A673 (cell line): ENCODE results near the gene WASF2. TPM values are rescaled to one million over a fixed set of nuclear protein-coding genes. Genes with fewer than 3 reads are reported as not detected.

Source experiments
- BruUV-seq: library from RNA; stranded (reverse); fragments of 400-500 nt; replicated peaks from 2 replicates; lab custom pipeline; 2021; lab: Mats Ljungman, UMichigan
- CTCF ChIA-PET: fragments of 300-600 bp; sonication (Branson Sonifier 250); formaldehyde crosslinking; loops from one replicate; lab custom pipeline; 2022; ENCODE audit warnings: antibody characterized with exemption; lab: Charles Lee
- POLR2A ChIA-PET: fragments of 300-600 bp; sonication (Branson Sonifier 250); formaldehyde crosslinking; loops from one replicate; lab custom pipeline; 2022; ENCODE audit warnings: antibody characterized with exemption; ENCODE audit not compliant: low non-redundant PET; lab: Charles Lee
- DNase-seq: peaks from one replicate; pipeline ENCODE4 v3.0.0-alpha.2; 2015; ENCODE audit warnings: low spot score
- H3K27ac ChIP-seq: fragments of 200-600 bp; sonication (generic); 2 replicates; pipeline ENCODE4 v1.5.1; 2016; ENCODE audit warnings: mixed run types, low read depth, mild to moderate bottlenecking, mixed read lengths, antibody characterized with exemption, low read length; ENCODE audit not compliant: poor library complexity, severe bottlenecking
- H3K27me3 ChIP-seq: fragments of 200-600 bp; sonication (generic); replicated peaks from 2 replicates; pipeline ENCODE4 v1.6.1; 2017; ENCODE audit warnings: mixed run types, low read depth, mild to moderate bottlenecking, mixed read lengths, antibody characterized with exemption, low read length; ENCODE audit not compliant: insufficient read depth, poor library complexity
- H3K36me3 ChIP-seq: fragments of 200-600 bp; sonication (generic); 2 replicates; pipeline ENCODE4 v1.6.1; 2016; ENCODE audit warnings: mixed run types, mild to moderate bottlenecking, mixed read lengths, antibody characterized with exemption, low read length; ENCODE audit not compliant: insufficient read depth, poor library complexity, severe bottlenecking
- H3K4me1 ChIP-seq: fragments of 200-600 bp; sonication (generic); 2 replicates; pipeline ENCODE4 v1.6.1; 2017; ENCODE audit warnings: mixed run types, mild to moderate bottlenecking, mixed read lengths, antibody characterized with exemption, low read length; ENCODE audit not compliant: insufficient read depth, poor library complexity, severe bottlenecking
- H3K4me3 ChIP-seq: fragments of 200-600 bp; sonication (generic); 2 replicates; pipeline ENCODE4 v1.5.1; 2016; ENCODE audit warnings: low read depth, mixed run types, mild to moderate bottlenecking, mixed read lengths, low read length; ENCODE audit not compliant: poor library complexity, severe bottlenecking
- H3K9me3 ChIP-seq: fragments of 200-600 bp; sonication (generic); 2 replicates; pipeline ENCODE4 v1.6.1; 2016; ENCODE audit warnings: mixed run types, low read depth, mild to moderate bottlenecking, mixed read lengths, antibody characterized with exemption, low read length; ENCODE audit not compliant: poor library complexity, severe bottlenecking
- EZH2 ChIP-seq: fragments of 200-600 bp; sonication (generic); IDR thresholded peaks from 2 replicates; pipeline ENCODE4 v1.6.1; 2017; ENCODE audit warnings: borderline replicate concordance, low read depth, mild to moderate bottlenecking, mixed read lengths, antibody characterized with exemption, low read length; ENCODE audit not compliant: poor library complexity, severe bottlenecking
- intact Hi-C: fragments of 100-400 bp; cut with micrococcal nuclease; formaldehyde crosslinking; loops from one replicate; pipeline ENCODE4 v1.10.0; 2022; ENCODE audit not compliant: unreplicated experiment
- total RNA-seq: library from RNA; stranded (reverse); gene quantifications from 2 replicates; pipeline ENCODE4 v1.2.3, GENCODE V29; 2021
- TF ChIP-seq, protein P1 (sequence below): fragments of 300-800, 200-600 bp; sonication (generic); conservative IDR thresholded peaks from 2 replicates; pipeline ENCODE4 v1.5.1; 2017; ENCODE audit warnings: low read depth, mild to moderate bottlenecking, antibody characterized with exemption, low read length, moderate library complexity, mixed read lengths

The WASF2 gene
- total RNA-seq, 1 experiment from 2014 or later: 133 TPM

DNA sequence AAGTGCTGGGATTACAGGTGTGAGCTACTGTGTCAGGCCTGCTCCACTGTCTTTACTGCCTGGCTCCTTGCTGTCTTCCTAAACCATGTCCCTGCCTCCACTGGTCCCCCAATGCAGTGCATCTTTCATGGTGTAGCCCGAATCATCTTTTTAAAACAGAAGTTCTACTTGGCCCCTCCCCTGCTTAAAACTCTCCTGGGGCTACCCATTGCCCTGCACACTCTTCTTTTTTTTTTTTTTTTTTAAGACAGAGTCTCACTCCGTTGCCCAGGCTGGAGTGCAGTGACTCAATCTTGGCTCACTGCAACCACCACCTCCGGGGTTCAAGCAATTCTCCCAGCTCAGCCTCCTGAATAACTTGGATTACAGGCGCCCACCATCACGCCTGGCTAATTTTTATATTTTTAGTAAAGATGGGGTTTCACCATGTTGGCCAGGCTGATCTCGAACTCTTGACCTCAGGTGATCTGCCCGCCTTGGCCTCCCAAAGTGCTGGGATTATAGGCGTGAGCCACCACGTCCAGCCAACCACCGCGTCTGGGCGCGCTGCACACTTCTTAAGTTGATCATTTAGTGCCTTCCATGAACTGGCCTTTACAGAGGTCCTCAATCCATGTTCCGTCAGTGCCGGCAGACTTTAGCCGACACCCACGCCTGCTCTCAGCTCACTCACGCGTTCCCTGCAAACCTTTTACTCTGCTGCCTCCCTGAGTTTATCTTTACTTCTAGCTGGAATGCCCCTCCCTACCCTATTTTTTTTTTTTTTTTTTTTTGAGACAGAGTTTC, 117.8 kb downstream of the WASF2 start:
- no peak for DNase-seq
- no peaks in the 10 kb centered on the region for H3K9me3 ChIP-seq
- intact Hi-C loops: no loop called here
- POLR2A ChIA-PET: no interaction called here
- no TSS peak for BruUV-seq
- CTCF ChIA-PET: interaction anchor here (0.7 kb wide), 2 partner anchors 16 to 65 kb away, joined by 8 to 12 read pairs; no protein-coding TSS in a partner anchor
- H3K4me3 ChIP-seq: no peak overlapping the region
- no peaks in the 10 kb centered on the region for H3K36me3 ChIP-seq
- no peak overlapping the region for H3K27ac ChIP-seq
- TF ChIP-seq EZH2: no peak
- TF ChIP-seq, protein P1, sequence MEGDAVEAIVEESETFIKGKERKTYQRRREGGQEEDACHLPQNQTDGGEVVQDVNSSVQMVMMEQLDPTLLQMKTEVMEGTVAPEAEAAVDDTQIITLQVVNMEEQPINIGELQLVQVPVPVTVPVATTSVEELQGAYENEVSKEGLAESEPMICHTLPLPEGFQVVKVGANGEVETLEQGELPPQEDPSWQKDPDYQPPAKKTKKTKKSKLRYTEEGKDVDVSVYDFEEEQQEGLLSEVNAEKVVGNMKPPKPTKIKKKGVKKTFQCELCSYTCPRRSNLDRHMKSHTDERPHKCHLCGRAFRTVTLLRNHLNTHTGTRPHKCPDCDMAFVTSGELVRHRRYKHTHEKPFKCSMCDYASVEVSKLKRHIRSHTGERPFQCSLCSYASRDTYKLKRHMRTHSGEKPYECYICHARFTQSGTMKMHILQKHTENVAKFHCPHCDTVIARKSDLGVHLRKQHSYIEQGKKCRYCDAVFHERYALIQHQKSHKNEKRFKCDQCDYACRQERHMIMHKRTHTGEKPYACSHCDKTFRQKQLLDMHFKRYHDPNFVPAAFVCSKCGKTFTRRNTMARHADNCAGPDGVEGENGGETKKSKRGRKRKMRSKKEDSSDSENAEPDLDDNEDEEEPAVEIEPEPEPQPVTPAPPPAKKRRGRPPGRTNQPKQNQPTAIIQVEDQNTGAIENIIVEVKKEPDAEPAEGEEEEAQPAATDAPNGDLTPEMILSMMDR: no peak
- H3K27me3 ChIP-seq: no peaks in the 10 kb centered on the region
- H3K4me1 ChIP-seq: no peaks in the 10 kb centered on the region

DNA sequence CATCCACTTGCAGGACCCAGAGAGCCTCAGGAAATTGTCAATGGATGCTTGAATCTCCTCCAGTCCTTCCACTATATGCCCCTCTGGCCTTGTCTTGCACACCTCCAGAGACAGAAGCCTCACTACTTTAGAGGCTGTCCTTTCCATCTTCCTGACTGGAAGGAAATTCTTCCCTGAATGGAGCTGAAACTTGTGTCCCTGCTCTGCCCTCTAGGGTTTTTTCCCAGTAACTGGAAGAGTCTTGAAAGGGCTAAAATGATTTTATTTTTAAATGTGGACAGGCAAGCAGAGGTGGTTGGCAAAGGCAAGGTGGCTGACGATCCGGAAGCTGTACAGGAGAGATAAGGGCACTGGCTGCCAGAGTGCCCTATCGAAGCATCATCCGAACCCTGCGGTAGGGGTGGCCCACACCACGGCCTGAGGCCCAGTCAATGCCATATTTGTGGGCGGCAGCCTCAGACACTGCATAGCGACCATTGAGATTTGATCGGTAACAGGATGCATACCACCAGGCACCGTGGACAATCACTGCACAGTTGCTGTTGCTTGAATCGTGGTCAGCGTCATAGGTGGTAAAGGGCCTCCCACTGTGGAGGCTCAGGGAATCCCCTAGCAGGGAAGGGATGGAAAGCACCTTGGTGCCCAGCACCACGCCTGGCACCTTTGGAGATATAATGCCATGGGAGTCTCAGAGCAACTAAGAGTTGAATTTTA, 120.9 kb downstream of the WASF2 start:
- no peak for DNase-seq
- no peak overlapping the region for H3K4me3 ChIP-seq
- POLR2A ChIA-PET: no interaction called here

GRCh38 chr1:27367160-27367650, 122.8 kb downstream of the WASF2 start:
- CTCF ChIA-PET: no interaction called here
- POLR2A ChIA-PET: no interaction called here
- intact Hi-C loops: no loop called here
- Histone ChIP-seq H3K4me1 (peaks cover 10% of the 10 kb centered on the region), H3K36me3 (no peaks in the 10 kb centered on the region), H3K9me3 (no peaks in the 10 kb centered on the region), H3K4me3 (peak overlapping the region; percentile 59), H3K27ac (no peak overlapping the region), H3K27me3 (no peaks in the 10 kb centered on the region)
- TF ChIP-seq EZH2: no peak
- TF ChIP-seq, protein P1: no peak
- no TSS peak for BruUV-seq
- DNase-seq: no peak

More for the DNA sequence above, 120.9 kb downstream of the WASF2 start:
- BruUV-seq: no TSS peak
- H3K9me3 ChIP-seq: no peaks in the 10 kb centered on the region
- TF ChIP-seq, protein P1: peak; percentile 35; the same call in 1 of the 2 replicates
- TF ChIP-seq EZH2: no peak
- H3K36me3 ChIP-seq: no peaks in the 10 kb centered on the region
- H3K27ac ChIP-seq: no peak overlapping the region
- H3K4me1 ChIP-seq: peaks cover 10% of the 10 kb centered on the region
- intact Hi-C loops: no loop called here
- CTCF ChIA-PET: interaction anchor here (0.8 kb wide), 1 partner anchor 69 kb away, joined by 3 read pairs; no protein-coding TSS in a partner anchor
- no peaks in the 10 kb centered on the region for H3K27me3 ChIP-seq
